Skeletal muscle satellite cell (primary cell): ENCODE measurements around the gene WNT5B.
"Not testable (repeated sequence)": the region's sequence is repeated elsewhere in the genome, so short reads cannot be mapped to it uniquely, and the experiment has no call there.

Source experiments
- H3K27me3 ChIP-seq: 2 replicates; pipeline ENCODE4 v1.7.0; 2013; ENCODE audit warnings: low read length; ENCODE audit not compliant: control insufficient read depth, insufficient read depth
- H3K36me3 ChIP-seq: 2 replicates; pipeline ENCODE4 v1.7.0; 2013; ENCODE audit warnings: mild to moderate bottlenecking, control low read depth, low read length; ENCODE audit not compliant: insufficient read depth
- H3K4me1 ChIP-seq: 2 replicates; pipeline ENCODE4 v1.7.0; 2013; ENCODE audit warnings: low read length; ENCODE audit not compliant: control insufficient read depth, insufficient read depth
- H3K4me2 ChIP-seq: 2 replicates; pipeline ENCODE4 v1.7.0; 2013; ENCODE audit warnings: mild to moderate bottlenecking, low read length
- H3K4me3 ChIP-seq: 2 replicates; pipeline ENCODE4 v1.7.0; 2013; ENCODE audit warnings: low read length
- H3K9ac ChIP-seq: 2 replicates; pipeline ENCODE4 v1.7.0; 2013; ENCODE audit warnings: mild to moderate bottlenecking, low read depth, low read length, moderate library complexity
- H3K9me3 ChIP-seq: replicated peaks from 2 replicates; pipeline ENCODE4 v1.7.0; 2013; ENCODE audit warnings: mild to moderate bottlenecking, control low read depth, low read length

WNT5B gene

DNA sequence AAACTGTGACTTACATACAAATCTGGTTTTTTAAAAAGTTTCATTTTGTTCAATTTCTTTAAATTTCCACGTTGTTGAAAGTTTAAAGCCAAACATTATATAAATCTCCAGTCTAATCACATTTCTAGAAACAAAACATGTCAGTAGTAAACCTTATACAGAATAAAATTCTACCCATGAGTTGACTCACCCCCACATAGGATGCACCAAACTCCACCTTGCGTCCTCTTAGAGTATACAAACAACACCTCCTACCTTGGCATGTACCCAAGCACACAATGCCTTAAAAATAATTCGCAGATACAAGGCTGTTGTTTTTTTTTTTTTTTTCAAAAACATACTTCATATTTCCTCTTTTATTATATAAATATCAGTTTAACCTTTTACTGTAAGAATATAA, 38.0 kb upstream of the WNT5B start:
- no peaks in the 10 kb centered on the region for H3K9me3 ChIP-seq
- H3K36me3 ChIP-seq, result peaks cover 4% of the 10 kb centered on the region
- H3K4me1 ChIP-seq, result peaks cover 70% of the 10 kb centered on the region
- peak overlapping the region; percentile 57 for H3K4me3 ChIP-seq
- peak overlapping the region; percentile 95 for H3K4me2 ChIP-seq
- peak overlapping the region; percentile 57 for H3K9ac ChIP-seq
- H3K27me3 ChIP-seq, result no peaks in the 10 kb centered on the region

DNA sequence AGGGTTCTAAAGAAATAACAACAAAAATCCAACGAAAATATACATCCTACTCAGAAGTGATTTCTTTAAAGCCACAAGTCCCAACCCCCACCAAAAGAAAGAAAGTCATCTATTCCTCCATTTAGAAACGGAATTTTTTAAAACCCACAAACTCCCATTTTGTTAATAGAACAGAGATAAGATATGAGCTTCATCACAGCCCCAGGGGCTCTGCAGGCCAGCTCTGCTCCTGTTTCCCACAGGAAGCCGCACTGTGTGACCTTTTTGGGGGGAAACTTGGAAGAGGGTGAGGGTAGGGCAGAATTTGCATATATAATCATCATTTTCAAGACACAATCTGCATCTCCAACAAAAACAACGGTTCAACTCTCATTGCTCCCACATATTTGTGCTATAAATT, 37.5 kb upstream of the WNT5B start:
- Histone ChIP-seq H3K4me1 (peaks cover 75% of the 10 kb centered on the region), H3K4me3 (peak overlapping the region; percentile 65), H3K27me3 (no peaks in the 10 kb centered on the region), H3K4me2 (peak overlapping the region; percentile 95), H3K9ac (peak overlapping the region; percentile 57), H3K36me3 (peaks cover 4% of the 10 kb centered on the region), H3K9me3 (no peaks in the 10 kb centered on the region)

DNA sequence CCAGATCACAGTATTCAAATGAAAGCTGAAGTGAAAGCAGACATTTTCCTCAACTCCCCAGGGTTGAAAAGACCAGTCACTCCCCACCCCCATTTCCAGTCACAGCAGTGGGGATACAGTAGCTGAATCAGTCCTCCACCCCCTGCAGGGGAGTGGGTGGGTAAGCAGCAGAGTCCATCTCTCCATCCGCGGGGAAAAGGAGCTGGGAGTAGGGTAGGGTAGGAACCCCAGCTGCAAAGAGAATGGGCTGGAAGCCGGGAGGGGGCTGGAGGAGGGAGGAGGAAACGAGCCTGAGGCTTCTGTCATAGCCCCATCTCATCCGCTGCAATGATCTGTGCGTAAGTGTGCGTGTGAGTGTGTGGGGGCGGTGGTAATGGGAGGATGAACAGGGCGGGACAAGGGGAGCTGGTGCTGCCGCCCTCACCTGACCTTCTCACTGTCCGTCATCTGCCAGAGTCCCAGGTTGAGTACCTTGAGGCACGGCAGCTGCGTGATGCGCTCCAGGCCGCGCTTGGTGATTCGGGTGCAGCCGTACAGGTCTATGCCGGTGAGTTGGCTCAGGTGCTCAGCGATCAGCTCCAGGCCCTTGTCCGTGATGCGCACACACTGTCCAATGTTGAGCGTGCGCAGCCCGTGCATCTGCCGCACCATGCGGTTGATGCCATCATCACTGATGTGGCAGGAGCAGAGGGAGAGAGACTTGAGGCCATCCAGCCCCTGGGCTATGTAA, 36.4 kb upstream of the WNT5B start:
- Histone ChIP-seq H3K9me3 (no peaks in the 10 kb centered on the region), H3K4me2 (peak overlapping the region; percentile 95), H3K36me3 (peaks cover 4% of the 10 kb centered on the region), H3K4me3 (peak overlapping the region; percentile 74), H3K4me1 (peaks cover 76% of the 10 kb centered on the region), H3K9ac (peak overlapping the region; percentile 82), H3K27me3 (no peaks in the 10 kb centered on the region)

DNA sequence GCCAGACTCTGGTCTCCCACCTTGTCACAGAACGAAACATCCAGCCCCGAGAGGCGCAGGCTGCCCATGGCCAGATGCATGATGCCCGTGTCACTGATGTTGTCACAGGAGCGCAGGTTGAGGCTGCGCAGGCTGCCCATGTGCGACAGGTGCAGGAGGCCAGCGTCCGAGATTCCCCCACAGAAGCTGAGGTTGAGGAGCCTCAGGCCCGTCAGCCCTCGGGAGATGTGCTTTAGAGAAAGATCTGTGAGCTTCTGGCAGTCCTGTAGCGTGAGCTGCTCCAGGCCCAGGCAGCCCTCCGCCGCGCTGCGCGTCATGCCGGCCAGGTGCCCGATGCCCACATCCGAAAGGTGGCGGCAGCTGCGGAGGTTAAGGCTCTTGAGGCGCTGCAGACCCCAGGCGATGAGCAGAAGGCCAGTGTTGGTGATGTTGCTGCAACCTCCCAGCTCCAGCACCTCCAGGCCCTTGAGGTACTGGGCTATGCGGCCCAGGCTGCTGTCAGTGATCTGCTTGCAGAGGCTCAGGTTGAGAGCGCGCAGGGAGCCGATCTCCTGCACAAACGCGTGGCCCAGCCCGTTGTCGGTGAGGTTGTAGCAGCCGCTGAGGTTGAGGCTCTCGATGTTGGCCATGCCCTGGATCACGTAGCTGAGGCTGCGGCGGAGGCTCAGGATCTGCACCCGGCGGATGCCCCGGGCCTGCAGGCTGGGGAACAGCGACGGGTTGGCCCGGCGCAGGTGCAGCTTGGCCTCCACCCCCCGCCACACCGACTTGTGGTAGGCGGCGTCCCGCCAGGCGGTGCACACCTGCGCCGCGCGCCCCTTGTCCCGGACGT, 35.6 kb upstream of the WNT5B start:
- Histone ChIP-seq H3K9ac (peak overlapping the region; percentile 82), H3K27me3 (no peaks in the 10 kb centered on the region), H3K4me3 (peak overlapping the region; percentile 74), H3K4me1 (peaks cover 68% of the 10 kb centered on the region), H3K9me3 (no peaks in the 10 kb centered on the region), H3K4me2 (peak overlapping the region; percentile 95), H3K36me3 (peaks cover 4% of the 10 kb centered on the region)

DNA sequence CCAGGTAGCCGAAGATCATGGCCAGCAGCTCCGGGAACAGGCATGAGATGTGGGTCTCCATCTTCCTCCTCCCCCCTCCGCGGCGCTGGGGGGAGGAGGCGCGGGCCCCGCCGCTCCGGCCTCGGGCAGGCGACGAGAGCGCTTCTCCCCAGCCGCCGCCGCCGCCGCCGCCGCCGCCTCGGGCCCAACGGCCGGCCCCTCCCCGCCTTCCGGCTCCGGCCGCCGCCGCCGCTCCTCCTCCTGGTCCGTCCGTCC, 35.1 kb upstream of the WNT5B start:
- H3K9ac ChIP-seq, result peak overlapping the region; percentile 82
- peak overlapping the region; percentile 95 for H3K4me2 ChIP-seq
- H3K4me1 ChIP-seq, result peaks cover 62% of the 10 kb centered on the region
- H3K36me3 ChIP-seq, result peaks cover 4% of the 10 kb centered on the region
- peak overlapping the region; percentile 74 for H3K4me3 ChIP-seq
- no peaks in the 10 kb centered on the region for H3K9me3 ChIP-seq
- H3K27me3 ChIP-seq, result no peaks in the 10 kb centered on the region

DNA sequence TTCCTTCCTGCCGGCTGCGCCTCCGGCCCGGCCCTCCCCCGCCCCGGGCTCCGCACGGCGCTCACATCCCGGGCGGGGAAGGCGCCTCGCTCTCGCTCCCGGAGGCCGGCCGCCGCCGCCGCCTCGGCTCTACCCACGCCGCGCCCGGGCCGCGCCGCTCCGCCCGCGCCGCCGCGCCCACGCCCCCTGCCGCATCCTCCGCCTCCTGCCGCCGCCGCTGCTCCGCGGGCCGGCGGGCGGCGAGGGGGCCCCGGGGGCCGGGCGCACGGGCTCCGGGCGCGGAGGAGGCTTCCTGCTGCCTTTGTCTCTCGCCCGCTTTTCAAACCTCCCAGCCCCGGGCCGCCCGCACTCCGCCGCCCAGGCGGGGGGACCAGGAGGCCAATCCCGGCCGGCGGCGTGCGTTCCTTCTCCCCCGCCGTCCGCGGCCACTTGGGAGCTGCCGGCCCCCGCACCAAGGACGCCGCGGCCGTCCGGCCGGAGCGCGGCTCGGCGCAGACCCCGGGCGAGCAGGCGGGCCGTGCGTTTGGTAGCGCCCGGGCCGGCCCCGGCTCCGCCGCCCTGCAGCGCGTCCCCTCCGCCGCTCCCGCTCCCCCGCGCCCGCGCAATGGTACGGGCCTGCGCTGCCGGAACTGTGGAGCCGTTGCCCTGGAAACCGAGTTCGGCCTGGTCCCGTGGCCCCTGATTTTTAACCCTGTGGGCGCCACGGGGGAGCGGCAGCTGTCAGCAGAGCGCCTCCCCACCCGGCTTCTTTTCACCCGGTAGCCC, 34.6 kb upstream of the WNT5B start, which contains the start of gene FBXL14:
Gene FBXL14 (minus strand): TSS at position 321 of the 765 bp plus-strand sequence. CDS start 515 bp downstream, outside the sequence.
- H3K27me3 ChIP-seq, result no peaks in the 10 kb centered on the region
- H3K36me3 ChIP-seq, result peaks cover 4% of the 10 kb centered on the region
- H3K9me3 ChIP-seq, result no peaks in the 10 kb centered on the region
- peak within 1 kb of the TSS; percentile 95 for H3K4me2 ChIP-seq
- peak within 1 kb of the TSS; percentile 82 for H3K9ac ChIP-seq
- H3K4me3 ChIP-seq, result peak within 1 kb of the TSS; percentile 74
- peaks cover 61% of the 10 kb centered on the region for H3K4me1 ChIP-seq

DNA sequence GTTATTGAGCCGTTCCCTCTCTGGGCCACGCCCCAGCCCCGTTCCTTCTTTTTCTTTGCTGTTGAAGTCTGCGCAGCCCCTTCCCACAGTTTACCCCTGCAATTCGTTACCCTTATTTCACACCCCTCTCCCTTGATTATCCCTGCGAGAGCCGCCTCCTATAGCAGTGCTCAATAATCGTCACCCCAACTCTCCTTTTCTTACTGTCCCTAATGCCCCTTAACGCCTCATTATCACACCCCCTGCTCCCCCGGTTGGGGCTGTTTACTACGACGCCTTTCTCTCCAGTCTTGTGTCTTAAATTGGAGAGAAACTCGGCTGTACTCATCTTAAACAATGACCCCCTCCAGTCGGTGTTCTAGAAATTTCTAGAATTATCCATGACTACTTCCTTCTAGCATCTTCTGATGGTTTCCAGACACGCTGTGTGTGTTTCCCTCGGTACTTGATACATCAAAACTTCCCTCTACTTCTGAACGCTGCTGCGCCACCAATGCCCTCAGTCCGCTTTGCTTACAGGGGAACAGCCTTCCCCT, 33.9 kb upstream of the WNT5B start:
- H3K4me3 ChIP-seq, result peak overlapping the region; percentile 74
- H3K36me3 ChIP-seq, result peaks cover 4% of the 10 kb centered on the region
- H3K4me1 ChIP-seq, result peaks cover 55% of the 10 kb centered on the region
- H3K9me3 ChIP-seq, result no peaks in the 10 kb centered on the region
- H3K9ac ChIP-seq, result peak overlapping the region; percentile 82
- no peaks in the 10 kb centered on the region for H3K27me3 ChIP-seq
- peak overlapping the region; percentile 95 for H3K4me2 ChIP-seq

DNA sequence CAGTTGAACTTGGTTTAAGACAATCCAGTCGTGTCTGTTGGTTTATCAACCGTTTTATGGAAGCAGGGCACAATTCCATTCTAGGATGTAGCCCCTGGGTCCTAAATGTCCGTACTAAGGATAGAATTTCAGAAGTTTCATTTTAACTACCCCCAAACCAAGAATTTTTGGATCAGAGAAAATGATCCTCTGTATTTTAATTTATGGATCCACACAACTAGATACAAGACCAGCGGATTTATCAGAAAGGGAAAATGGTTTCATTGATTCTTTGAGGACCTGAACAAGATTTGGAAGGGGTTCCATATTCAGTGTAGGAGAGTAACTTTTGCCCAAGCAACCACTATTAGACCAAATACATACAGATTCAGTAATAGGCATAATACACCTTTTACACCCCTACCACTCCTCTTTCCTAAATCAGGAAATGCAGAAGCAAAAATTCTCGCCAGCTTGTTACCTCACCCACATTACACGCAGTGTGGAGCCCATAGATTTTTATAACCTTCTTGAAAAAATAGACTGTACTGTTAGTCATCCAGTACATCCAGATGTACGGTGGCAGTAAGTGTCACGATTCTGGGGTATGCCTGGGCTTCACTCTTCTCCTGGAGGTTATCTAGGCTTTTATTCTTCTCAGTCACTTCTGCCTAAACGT, 33.2 kb upstream of the WNT5B start:
- Histone ChIP-seq H3K27me3 (no peaks in the 10 kb centered on the region), H3K9me3 (no peaks in the 10 kb centered on the region), H3K4me1 (peaks cover 48% of the 10 kb centered on the region), H3K4me3 (peak overlapping the region; percentile 74), H3K36me3 (peaks cover 4% of the 10 kb centered on the region), H3K9ac (peak overlapping the region; percentile 82), H3K4me2 (peak overlapping the region; percentile 95)

DNA sequence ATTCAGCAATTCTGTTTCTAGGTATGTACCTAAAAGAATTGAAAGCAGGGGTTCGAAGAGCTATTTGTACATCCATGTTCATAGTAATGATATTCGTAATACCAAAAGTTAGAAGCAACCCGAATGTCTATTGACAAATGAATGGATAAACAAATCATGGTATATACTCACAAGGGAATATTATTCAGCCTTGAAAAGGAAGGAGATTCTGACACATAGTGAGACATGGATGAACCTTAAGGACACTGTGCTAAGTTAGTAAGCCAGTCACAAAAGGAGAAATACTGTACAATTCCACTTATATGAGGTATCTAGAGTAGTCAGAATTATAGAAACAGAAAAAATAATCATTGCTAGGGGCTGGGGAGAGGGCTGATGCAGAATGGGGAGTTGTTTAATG, 30.3 kb upstream of the WNT5B start:
- H3K9me3 ChIP-seq, result no peaks in the 10 kb centered on the region
- H3K27me3 ChIP-seq, result no peaks in the 10 kb centered on the region
- H3K36me3 ChIP-seq, result no peaks in the 10 kb centered on the region
- no peak overlapping the region for H3K4me3 ChIP-seq
- H3K4me2 ChIP-seq, result no peak overlapping the region
- peaks cover 43% of the 10 kb centered on the region for H3K4me1 ChIP-seq
- no peak overlapping the region for H3K9ac ChIP-seq

DNA sequence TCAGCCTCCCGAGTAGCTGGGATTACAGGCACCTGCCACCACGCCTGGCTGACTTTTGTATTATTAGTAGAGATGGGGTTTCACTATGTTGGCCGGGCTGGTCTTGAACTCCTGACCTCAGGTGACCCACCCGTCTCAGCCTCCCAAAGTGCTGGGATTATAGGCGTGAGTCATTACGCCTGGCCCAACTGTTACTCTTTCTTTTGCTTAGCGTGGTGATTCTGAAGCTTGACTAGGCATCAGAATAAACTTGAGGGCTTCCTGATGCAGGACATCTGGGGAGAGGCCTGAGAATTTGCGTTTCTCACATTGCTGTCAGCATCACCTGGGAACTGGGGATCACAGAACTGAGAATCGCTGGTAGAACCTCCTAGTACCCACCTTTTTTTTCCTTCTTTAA, 26.3 kb upstream of the WNT5B start:
- H3K4me3 ChIP-seq, H3K27me3 ChIP-seq, H3K9me3 ChIP-seq, H3K9ac ChIP-seq, H3K4me2 ChIP-seq, H3K36me3 ChIP-seq: not testable (repeated sequence)
- peaks cover 46% of the 10 kb centered on the region for H3K4me1 ChIP-seq
